A549 (cell line): Measurements from ENCODE around the gene MAFF.

ENCODE experiments used
- CHD2 ChIP-seq: fragments of 150-350 bp; IDR thresholded peaks from 2 replicates; pipeline ENCODE4 v1.6.1; 2014; ENCODE audit warnings: low read length; ENCODE audit not compliant: partially characterized antibody
- CHD4 ChIP-seq: fragments of 200-600 bp; sonication (generic); IDR thresholded peaks from 2 replicates; pipeline ENCODE4 v1.6.1; 2016; ENCODE audit warnings: antibody characterized with exemption, mild to moderate bottlenecking, borderline replicate concordance
- MYC ChIP-seq: IDR thresholded peaks from 2 replicates; pipeline ENCODE4 v1.6.1; 2012; ENCODE audit warnings: mild to moderate bottlenecking, inconsistent platforms, low read length, improper control_type of control experiment, borderline replicate concordance
- NPAS2 ChIP-seq: fragments of 250-450 bp; sonication (Bioruptor Pico); IDR thresholded peaks from 2 replicates; pipeline ENCODE4 v1.8.0; 2022; ENCODE audit warnings: mild to moderate bottlenecking, moderate library complexity, borderline replicate concordance
- PHF8 ChIP-seq: fragments of 200-600 bp; sonication (generic); IDR thresholded peaks from 2 replicates; pipeline ENCODE4 v1.6.1; 2016; ENCODE audit warnings: low read depth, mild to moderate bottlenecking, antibody characterized with exemption, moderate library complexity, borderline replicate concordance
- TF ChIP-seq, protein P1 (sequence below): fragments of 150-350 bp; IDR thresholded peaks from 2 replicates; pipeline ENCODE4 v1.6.1; 2014; ENCODE audit warnings: low read depth, mild to moderate bottlenecking, low read length
- TF ChIP-seq, protein P2 (sequence below): fragments of >200 bp; sonication (Bioruptor Twin); formaldehyde crosslinking; IDR thresholded peaks from 3 replicates; pipeline ENCODE4 v1.5.1; 2016
- TF ChIP-seq, protein P3 (sequence below): fragments of 200-600 bp; sonication (generic); IDR thresholded peaks from 2 replicates; pipeline ENCODE4 v1.6.1; 2016; ENCODE audit warnings: antibody characterized with exemption, mild to moderate bottlenecking, moderate library complexity
- TF ChIP-seq, protein P4 (sequence below): fragments of 450-650 bp; IDR thresholded peaks from 2 replicates; pipeline ENCODE4 v1.6.1; 2014; ENCODE audit warnings: antibody characterized with exemption

DNA sequence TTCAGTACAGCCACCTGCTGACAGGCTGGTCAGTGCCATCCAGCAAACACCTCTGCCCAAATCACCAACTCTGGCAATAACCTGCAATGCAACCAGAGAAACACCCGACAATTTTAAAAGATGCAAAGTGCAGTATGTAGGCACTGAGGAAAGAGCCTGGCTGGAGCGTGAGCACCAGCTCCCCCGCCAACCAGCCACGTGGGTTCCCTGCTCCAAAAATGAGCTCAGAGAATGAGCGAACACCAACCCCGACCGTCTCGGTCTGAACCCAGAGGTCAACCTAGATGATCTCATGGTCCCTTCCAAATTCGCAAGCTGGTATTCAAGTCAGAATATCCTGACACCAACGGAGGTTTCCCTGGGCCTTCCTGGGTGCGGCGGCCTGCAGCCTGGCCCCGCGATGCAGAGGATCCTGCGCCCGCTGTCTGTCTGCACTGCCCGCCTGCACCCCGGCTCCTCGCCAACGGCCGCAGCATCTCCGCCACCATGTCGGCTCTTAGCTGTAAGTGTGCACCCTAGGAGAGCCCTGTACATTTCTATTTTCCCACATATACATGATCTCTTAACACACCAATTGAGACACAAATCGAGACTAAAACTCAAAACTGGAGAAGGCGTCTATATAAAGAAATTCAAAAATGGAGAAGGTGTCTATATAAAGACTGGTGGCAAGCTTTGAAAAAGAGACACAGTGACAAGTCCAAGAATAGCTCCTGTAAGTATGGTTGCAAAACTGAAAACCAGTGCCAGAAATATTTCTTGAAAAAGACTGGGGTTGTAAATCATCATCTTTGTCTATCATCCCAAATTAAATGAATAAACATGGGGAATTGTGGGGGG, 48.2 kb downstream of the MAFF start:
- TF ChIP-seq, protein P1, sequence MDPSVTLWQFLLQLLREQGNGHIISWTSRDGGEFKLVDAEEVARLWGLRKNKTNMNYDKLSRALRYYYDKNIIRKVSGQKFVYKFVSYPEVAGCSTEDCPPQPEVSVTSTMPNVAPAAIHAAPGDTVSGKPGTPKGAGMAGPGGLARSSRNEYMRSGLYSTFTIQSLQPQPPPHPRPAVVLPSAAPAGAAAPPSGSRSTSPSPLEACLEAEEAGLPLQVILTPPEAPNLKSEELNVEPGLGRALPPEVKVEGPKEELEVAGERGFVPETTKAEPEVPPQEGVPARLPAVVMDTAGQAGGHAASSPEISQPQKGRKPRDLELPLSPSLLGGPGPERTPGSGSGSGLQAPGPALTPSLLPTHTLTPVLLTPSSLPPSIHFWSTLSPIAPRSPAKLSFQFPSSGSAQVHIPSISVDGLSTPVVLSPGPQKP = no peak
- TF ChIP-seq, protein P2, sequence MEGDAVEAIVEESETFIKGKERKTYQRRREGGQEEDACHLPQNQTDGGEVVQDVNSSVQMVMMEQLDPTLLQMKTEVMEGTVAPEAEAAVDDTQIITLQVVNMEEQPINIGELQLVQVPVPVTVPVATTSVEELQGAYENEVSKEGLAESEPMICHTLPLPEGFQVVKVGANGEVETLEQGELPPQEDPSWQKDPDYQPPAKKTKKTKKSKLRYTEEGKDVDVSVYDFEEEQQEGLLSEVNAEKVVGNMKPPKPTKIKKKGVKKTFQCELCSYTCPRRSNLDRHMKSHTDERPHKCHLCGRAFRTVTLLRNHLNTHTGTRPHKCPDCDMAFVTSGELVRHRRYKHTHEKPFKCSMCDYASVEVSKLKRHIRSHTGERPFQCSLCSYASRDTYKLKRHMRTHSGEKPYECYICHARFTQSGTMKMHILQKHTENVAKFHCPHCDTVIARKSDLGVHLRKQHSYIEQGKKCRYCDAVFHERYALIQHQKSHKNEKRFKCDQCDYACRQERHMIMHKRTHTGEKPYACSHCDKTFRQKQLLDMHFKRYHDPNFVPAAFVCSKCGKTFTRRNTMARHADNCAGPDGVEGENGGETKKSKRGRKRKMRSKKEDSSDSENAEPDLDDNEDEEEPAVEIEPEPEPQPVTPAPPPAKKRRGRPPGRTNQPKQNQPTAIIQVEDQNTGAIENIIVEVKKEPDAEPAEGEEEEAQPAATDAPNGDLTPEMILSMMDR = no peak
- no peak for TF ChIP-seq CHD2
- TF ChIP-seq, protein P3, sequence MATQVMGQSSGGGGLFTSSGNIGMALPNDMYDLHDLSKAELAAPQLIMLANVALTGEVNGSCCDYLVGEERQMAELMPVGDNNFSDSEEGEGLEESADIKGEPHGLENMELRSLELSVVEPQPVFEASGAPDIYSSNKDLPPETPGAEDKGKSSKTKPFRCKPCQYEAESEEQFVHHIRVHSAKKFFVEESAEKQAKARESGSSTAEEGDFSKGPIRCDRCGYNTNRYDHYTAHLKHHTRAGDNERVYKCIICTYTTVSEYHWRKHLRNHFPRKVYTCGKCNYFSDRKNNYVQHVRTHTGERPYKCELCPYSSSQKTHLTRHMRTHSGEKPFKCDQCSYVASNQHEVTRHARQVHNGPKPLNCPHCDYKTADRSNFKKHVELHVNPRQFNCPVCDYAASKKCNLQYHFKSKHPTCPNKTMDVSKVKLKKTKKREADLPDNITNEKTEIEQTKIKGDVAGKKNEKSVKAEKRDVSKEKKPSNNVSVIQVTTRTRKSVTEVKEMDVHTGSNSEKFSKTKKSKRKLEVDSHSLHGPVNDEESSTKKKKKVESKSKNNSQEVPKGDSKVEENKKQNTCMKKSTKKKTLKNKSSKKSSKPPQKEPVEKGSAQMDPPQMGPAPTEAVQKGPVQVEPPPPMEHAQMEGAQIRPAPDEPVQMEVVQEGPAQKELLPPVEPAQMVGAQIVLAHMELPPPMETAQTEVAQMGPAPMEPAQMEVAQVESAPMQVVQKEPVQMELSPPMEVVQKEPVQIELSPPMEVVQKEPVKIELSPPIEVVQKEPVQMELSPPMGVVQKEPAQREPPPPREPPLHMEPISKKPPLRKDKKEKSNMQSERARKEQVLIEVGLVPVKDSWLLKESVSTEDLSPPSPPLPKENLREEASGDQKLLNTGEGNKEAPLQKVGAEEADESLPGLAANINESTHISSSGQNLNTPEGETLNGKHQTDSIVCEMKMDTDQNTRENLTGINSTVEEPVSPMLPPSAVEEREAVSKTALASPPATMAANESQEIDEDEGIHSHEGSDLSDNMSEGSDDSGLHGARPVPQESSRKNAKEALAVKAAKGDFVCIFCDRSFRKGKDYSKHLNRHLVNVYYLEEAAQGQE = no peak
- no peak for TF ChIP-seq MYC
- TF ChIP-seq NPAS2 (CRISPR knock-in tag) = no peak
- no peak for TF ChIP-seq PHF8
- TF ChIP-seq, protein P4, sequence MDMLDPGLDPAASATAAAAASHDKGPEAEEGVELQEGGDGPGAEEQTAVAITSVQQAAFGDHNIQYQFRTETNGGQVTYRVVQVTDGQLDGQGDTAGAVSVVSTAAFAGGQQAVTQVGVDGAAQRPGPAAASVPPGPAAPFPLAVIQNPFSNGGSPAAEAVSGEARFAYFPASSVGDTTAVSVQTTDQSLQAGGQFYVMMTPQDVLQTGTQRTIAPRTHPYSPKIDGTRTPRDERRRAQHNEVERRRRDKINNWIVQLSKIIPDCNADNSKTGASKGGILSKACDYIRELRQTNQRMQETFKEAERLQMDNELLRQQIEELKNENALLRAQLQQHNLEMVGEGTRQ = no peak
- no peak for TF ChIP-seq CHD4
